ENCODE data around the gene MOSPD3. TPM values are rescaled to one million over a fixed set of nuclear protein-coding genes. Genes with fewer than 3 reads are reported as not detected.
A peak's percentile ranks its signal among the peaks of the same experiment; 100 is the strongest.

The MOSPD3 gene
- total and polyA plus RNA-seq, 2 of the 8 experiments (the other 6 are each of a cell fraction or from before 2014, with no cell fraction given), result 20.7 to 21.4 TPM

DNA sequence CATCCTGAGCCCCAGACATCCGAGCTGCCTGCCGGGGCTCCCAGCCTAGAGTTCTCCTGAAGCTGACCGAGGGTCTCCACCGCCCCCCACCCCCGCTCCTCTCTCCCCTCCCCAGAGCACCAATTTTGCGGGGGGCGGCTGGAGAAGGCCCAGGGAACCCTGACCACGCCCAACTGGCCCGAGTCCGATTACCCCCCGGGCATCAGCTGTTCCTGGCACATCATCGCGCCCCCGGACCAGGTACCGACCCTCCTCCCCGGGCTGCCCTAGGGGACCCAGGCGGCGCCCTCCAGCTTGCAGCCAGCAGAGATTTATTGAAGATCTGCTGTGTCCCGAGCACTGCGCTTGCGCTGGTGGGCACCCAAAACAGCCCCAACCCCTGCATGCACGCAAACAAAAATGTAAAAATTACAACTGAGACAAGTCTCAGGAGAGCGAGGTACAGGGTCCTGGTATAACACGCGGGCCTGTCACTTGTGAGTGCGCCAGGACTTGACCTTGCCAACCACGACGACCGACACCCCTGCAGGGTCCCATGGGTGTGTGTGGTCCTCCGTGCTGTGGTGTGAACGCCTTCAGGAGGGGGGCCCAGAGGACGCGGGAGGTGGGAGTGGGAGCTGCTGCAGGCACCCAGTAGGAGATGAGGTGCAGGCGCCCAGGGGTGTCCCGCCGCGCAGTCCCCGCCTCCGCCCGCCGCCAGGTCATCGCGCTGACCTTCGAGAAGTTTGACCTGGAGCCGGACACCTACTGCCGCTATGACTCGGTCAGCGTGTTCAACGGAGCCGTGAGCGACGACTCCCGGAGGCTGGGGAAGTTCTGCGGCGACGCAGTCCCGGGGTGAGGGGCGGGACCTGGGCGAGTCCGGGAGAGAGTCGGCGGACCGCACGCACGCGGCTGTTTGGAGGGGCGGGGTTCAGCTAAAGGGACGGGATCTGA lies 7.1 kb upstream of the MOSPD3 start:
- 0 out of 2 replicates have a peak, but pooled peaks cover 4% of the 10 kb centered on the region for H3K79me1 ChIP-seq (ENCODE audit: low read depth, low read length)
- H4K8ac ChIP-seq (ENCODE audit: extremely low read depth, insufficient read depth, low read length), result peak overlapping the region; percentile 72
- H3K79me2 ChIP-seq (ENCODE audit: control insufficient read depth in 1 of 2, insufficient read depth in 2 of 2, low read length in 2 of 2), result peaks cover 0 to 6% of the 10 kb centered on the region in 2 experiments; a peak in 1 of 4 replicates
- H3K23me2 ChIP-seq (ENCODE audit: low read depth, low read length), result peaks cover 25% of the 10 kb centered on the region
- no peak overlapping the region for H4K91ac ChIP-seq (replicated peaks; ENCODE audit: insufficient read length, low read length)
- H2BK15ac ChIP-seq (ENCODE audit: low read length), result no peak overlapping the region
- 0 out of 2 replicates have a peak overlapping the region, but pooled peaks have one; percentile 27 for H2BK12ac ChIP-seq (ENCODE audit: low read depth, low read length)
- peak overlapping the region; percentile 48 for H3K18ac ChIP-seq (ENCODE audit: extremely low read depth, low read length)
- H2BK120ac ChIP-seq (replicated peaks; ENCODE audit: low read depth, low read length), result no peak overlapping the region
- H3K4me2 ChIP-seq (ENCODE audit: insufficient read depth in 1 of 2, low read depth in 2 of 2, low read length in 2 of 2), result peak overlapping the region; percentile 98
- peaks cover 0 to 10% (median 4%) of the 10 kb centered on the region in 4 experiments; a peak in 2 of 7 replicates for H3K27me3 ChIP-seq (replicated peaks in 1 of 4; ENCODE audit: control insufficient read depth in 3 of 4, extremely low read depth in 1 of 4, insufficient read depth in 3 of 4, low read length in 3 of 4)
- H4K20me1 ChIP-seq (replicated peaks in 1 of 2; ENCODE audit: control insufficient read depth in 1 of 2, insufficient read depth in 2 of 2, low read length in 2 of 2), result no peaks in the 10 kb centered on the region
- H2AK5ac ChIP-seq (ENCODE audit: low read depth, low read length), result no peak overlapping the region
- H3K4me1 ChIP-seq (replicated peaks in 1 of 4; ENCODE audit: control insufficient read depth in 3 of 4, insufficient read depth in 4 of 4, low read length in 3 of 4), result peaks cover 0 to 29% (median 19%) of the 10 kb centered on the region in 4 experiments; a peak in 6 of 7 replicates
- H3K56ac ChIP-seq (replicated peaks; ENCODE audit: insufficient read length, low read depth, low read length), result no peak overlapping the region
- ChIA-PET CTCF (ENCODE audit: partially characterized antibody) (interaction anchor here (0.8 to 5.4 kb wide), 16 partner anchors 9 to 247 kb away, joined by 3 to 39 read pairs (median 4); partner anchors contain the start of genes FBXO24, GIGYF1, LRCH4 and SLC12A9), POLR2A (ENCODE audit: partially characterized antibody) (interaction anchor here (0.7 to 8.9 kb wide), 13 partner anchors 10 to 247 kb away, joined by 3 to 172 read pairs (median 3); partner anchors contain the start of genes FBXO24, GIGYF1, LRCH4 and SLC12A9)
- H3K4me3 ChIP-seq (ENCODE audit: extremely low read depth in 1 of 4, insufficient read depth in 2 of 4, low read depth in 3 of 4, low read length in 4 of 4), result peak overlapping the region; percentile 61 to 82 (median 76)
- H2BK5ac ChIP-seq (ENCODE audit: low read depth, low read length), result no peak overlapping the region
- FAIRE-seq (no peak), DNase-seq (ENCODE audit: low read depth in 1 of 2, low spot score in 2 of 2) (peak in 1 of 2 experiments; percentile 79)
- H3K9ac ChIP-seq (replicated peaks in 1 of 4; ENCODE audit: extremely low read depth in 1 of 4, low read depth in 3 of 4, low read length in 3 of 4), result peak overlapping the region in 1 of 4 experiments; percentile 27; a peak in 2 of 7 replicates
- no peak overlapping the region for H3K27ac ChIP-seq (ENCODE audit: low read depth, low read length)
- H3K4ac ChIP-seq (replicated peaks; ENCODE audit: insufficient read length, low read depth, low read length), result no peak overlapping the region
- peaks cover 0 to 7% (median under 1%) of the 10 kb centered on the region in 4 experiments; a peak in 3 of 8 replicates for H3K36me3 ChIP-seq (ENCODE audit: control insufficient read depth in 2 of 4, insufficient read depth in 4 of 4, low read length in 3 of 4)
- no peak overlapping the region for H3K23ac ChIP-seq (ENCODE audit: insufficient read length)
- WGBS, 2 experiments (ENCODE audit: extremely low coverage in 1 of 2, insufficient coverage in 1 of 2, insufficient read length in 1 of 2, insufficient replicate concordance in 2 of 2, low coverage in 1 of 2, low lambda C conversion rate in 2 of 2, missing lambda C conversion rate in 1 of 2), result 5% methylated on average over 59 of the region's 68 CpGs; no CpG with 5 or more reads in 1 of the 2 experiments
- peak overlapping the region; percentile 40 for H4K5ac ChIP-seq (ENCODE audit: insufficient read length, low read depth, low read length)
- peak overlapping the region; percentile 29; the same call in 1 of the 2 replicates for H2AFZ ChIP-seq (ENCODE audit: low read length)
- no peak overlapping the region for H3K14ac ChIP-seq (ENCODE audit: insufficient read length)
- H2BK20ac ChIP-seq (ENCODE audit: low read length), result no peak overlapping the region
- H3K9me3 ChIP-seq (ENCODE audit: insufficient read depth in 2 of 2, low read depth in 1 of 2, low read length in 1 of 2), result no peaks in the 10 kb centered on the region
- TF ChIP-seq JUND (IDR thresholded peaks at IDR 0.05; ENCODE audit: low read length) (no peak), MAX (IDR thresholded peaks at IDR 0.05) (peak; percentile 66), BCL11A (IDR thresholded peaks at IDR 0.05; ENCODE audit: low read depth in 2 of 2, low read length in 2 of 2) (no peak), RNF2 (IDR thresholded peaks at IDR 0.05; ENCODE audit: borderline replicate concordance, low read depth, low read length, missing control alignments, poor library complexity, severe bottlenecking) (no peak), KDM1A (IDR thresholded peaks at IDR 0.05; ENCODE audit: borderline replicate concordance, low read length) (no peak), CBX8 (IDR thresholded peaks at IDR 0.05; ENCODE audit: borderline replicate concordance, low read depth, low read length) (no peak), CREB1 (IDR thresholded peaks at IDR 0.05) (no peak)
- TF ChIP-seq, protein P1, sequence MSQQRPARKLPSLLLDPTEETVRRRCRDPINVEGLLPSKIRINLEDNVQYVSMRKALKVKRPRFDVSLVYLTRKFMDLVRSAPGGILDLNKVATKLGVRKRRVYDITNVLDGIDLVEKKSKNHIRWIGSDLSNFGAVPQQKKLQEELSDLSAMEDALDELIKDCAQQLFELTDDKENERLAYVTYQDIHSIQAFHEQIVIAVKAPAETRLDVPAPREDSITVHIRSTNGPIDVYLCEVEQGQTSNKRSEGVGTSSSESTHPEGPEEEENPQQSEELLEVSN (IDR thresholded peaks at IDR 0.05), result peak; percentile 67
